ENCODE measurements around the gene POLR1A.

Gene POLR1A

DNA sequence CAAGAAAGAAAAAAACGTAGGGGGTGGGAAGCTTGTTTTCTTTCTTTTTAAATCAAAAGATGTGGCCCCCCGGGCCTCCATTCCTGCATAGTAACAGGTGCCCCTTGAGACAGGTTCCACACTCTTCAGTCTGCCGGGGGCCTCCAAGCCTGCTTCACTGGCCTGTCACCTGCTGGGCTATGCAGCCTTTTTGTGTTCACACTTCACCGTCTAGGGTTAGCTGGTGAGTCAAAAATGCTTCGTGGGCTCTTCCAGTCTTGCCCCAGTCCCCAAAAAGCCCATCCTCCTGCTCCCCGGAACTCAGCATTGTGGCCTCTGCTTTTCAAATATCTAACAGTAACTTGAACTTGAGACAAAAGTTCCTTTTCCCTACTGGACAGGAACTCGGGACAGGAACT, 67.9 kb downstream of the POLR1A start:
- DNase-seq (ENCODE audit: low spot score): no peak

GRCh38 chr2:86037141-86037794, 68.4 kb downstream of the POLR1A start:
- no peak for DNase-seq (ENCODE audit: low spot score)

DNA sequence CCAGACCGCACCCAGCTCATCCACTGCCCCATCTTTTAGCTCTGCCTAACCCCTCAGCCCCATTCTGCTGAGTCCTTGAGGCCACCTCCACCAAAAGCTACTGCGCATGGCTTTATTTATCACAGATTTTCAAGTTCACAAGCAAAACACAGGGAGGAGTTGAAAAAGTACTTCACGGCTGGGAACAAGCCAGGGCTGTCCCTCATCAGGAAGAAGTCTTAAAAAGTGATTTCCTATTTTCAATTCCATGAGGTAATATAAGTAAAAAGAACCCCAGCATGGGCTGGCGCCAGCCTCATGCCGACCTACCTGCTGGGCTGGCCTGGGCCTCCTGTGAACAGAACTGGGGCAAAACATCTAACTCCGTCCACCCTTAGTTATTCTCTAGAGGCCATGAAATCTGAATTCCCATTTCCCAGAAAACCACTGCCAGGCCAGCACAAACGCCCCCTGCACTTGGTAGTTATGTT, 69.0 kb downstream of the POLR1A start:
- DNase-seq (ENCODE audit: low spot score): no peak

DNA sequence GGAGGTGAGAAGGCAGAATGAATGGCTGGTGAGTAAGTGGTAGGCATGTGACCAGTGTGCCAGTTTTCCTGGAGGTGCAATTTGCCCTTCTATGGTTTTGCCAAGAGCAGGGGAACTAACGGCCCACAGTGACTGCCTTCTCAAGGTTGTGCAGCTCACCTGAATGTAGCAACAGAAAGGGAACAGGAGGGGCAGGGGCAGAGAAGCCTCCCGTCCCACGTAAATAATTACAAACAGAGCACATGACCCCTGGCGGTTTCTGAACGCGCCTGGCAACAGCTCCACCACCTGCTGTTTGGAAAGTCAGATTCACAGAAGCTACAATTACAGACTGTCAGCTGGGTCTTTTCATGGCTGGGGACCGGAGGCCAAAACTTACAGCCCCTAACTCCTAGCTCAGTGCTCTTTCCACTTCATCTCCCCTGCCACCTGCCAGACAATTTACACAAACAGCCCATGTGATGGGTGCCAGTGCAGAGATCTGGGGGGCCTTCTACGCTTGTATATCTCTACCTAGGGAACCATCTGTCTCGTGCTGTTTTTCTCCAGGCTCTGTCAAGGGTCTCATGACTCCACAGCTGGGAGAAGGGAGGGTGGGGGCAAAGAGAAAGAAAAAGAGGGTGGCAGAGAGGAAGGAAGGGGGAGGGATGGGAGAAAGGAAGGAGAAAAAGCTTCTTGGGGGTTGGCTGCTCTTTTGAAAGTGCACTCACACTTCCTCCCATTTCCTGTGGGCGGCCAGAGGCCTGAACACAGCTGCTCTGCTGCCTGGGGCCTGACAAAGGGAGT, 69.6 kb downstream of the POLR1A start:
- no peak for DNase-seq (ENCODE audit: low spot score)

DNA sequence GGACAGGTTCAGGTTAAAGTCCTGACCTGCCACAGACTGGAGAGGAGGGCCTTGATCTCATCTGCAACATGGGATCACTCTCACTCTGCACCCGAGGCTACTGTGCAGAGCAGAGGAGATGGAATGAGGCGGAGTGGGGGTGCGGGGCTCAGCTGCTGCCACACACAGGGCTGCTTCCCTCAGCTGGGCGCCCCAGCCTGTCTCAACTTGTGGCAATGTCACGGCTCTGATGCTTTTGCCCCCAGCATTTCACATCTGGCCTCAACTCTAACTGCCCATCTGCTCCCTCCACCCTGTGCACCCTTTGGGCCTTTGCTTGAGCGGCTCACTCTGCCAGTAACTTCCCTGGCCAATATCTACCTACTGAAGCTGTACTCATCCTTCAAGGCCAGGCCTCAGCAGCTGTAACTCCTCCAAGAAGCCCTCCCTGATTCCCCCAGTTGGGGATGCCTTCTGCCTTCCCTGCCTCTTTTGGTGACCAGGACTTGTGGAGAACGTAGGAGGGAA, 70.3 kb downstream of the POLR1A start:
- DNase-seq (ENCODE audit: low spot score): no peak

- DNase-seq (ENCODE audit: low spot score): no peak
Observed at GRCh38 chr2:86033751-86034692, 71.7 kb downstream of the POLR1A start.

GRCh38 chr2:86032861-86033595, 72.7 kb downstream of the POLR1A start:
- no peak for DNase-seq (ENCODE audit: low spot score)

DNA sequence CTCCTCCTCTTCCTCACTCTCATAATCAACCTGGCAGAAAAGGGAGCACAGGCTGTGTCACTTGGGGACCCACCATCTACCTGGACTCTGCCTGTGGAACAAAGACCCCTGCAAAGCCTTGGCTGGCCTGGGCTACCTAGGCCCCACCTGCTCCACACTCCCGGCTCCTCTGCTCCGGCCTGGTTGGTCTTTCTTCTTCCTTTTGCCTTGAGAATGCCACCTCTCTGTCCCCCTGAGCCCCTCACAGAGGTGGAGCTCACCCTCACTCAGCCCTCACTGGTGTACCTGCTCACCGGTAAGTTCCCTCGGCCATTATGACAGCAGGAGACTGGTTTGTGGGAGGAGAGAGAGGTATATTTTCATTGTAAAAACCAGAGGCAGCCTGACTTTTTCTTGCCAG, 74.1 kb downstream of the POLR1A start:
- no peak for DNase-seq (ENCODE audit: low spot score)

GRCh38 chr2:86031151-86031550, 74.5 kb downstream of the POLR1A start:
- DNase-seq (ENCODE audit: low spot score): no peak

DNA sequence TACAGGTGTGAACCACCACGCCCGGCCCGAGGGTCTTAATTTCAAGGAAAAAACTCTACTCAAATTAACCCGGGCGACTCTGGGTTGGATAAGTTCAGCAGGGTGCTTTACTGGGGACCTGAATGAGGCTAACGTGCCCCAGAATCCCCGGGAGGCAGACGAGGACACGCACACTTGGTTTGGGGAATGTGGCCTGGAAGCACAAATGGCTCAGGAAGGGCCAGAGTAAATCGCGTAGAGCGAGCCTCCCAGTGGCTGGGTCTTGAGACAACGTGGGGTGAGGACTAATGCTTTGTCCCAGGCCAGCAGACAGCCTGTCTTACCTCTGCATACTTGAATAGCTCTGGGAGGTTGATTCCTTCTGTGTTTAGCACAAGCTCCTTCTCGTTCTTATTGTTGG, 75.8 kb downstream of the POLR1A start:
- DNase-seq (ENCODE audit: low spot score): no peak

GRCh38 chr2:86028766-86029381, 76.8 kb downstream of the POLR1A start:
- DNase-seq (ENCODE audit: low spot score): no peak

DNA sequence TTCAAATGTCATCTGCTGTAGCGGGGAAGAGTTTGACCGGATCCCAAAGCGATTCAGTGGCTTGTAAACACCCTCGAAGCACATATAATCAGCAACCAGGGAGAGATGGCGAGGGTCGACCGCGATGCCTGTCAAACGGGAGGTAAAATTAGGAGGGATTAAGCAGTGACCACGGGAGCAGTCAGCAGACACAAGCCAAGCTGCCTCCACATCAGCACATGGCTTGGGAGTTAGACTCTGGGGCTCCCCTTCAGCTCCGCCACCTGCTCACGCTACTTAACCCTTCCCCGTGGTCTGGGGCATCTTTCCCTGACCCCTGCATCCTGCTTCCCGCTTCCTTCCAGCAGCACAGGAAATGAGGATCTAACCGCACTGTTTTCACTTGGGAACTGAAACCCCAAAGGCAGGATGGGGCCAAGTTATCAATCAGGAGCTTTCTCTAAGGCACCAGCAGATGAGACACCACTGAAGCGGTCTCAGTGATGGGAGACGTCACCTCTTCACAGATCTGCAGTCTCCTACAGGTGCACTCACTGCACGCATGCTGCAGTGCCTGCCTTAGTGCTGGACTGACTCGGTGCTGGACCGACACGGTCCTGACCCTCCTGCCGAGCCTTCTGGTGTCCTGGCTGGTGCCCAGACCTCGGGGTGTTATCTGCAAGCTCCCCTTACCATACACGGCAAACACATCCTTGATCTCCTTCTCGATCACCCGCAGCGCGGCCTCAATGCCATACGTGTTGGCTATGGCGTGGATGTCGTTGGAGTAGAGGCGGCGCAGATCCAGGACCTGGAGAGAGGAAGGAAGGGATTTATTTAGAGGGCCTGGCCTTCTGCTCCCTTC, 77.5 kb downstream of the POLR1A start:
- DNase-seq (ENCODE audit: low spot score): no peak

- no peak for DNase-seq (ENCODE audit: low spot score)
Observed at GRCh38 chr2:86027196-86027921, 78.3 kb downstream of the POLR1A start.

DNA sequence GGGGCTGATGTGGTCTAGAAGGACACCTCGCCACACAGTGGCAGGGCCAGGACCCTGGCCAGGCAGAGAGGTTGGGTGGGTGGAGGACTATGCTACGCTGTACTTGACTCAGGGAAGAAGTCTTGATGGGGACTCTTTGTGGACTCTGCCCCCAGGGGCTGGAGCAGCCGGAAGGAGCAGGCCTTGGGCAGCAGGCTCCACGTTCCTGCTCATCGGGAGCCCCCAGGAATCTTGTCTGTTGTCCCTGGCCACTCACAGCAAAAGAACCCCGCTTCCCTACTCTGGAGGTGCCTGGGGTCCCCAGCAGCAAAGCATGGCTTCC, 79.0 kb downstream of the POLR1A start:
- no peak for DNase-seq (ENCODE audit: low spot score)

- no peak for DNase-seq (ENCODE audit: low spot score)
Observed at GRCh38 chr2:86025976-86026743, 79.5 kb downstream of the POLR1A start.

GRCh38 chr2:86025229-86025820, 80.4 kb downstream of the POLR1A start:
- DNase-seq (ENCODE audit: low spot score): no peak

DNA sequence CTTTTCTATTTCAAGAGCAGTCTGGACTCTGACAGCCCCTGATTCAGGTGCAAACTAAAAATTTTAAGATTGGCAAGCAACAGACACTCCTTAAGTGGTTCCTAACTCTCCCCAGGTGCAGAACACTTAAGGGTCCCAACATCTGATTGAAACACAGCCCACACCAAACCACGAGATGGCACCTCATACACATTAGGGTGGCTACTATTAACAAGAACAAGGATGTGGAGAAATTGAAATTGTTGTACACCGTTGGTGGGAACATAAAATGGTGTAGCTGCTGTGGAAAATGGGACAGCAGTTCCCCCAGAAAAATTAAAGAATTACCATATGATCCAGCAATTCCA, 82.3 kb downstream of the POLR1A start:
- DNase-seq (ENCODE audit: low spot score): no peak

GRCh38 chr2:86022661-86023365, 82.9 kb downstream of the POLR1A start:
- DNase-seq (ENCODE audit: low spot score): no peak

Measured in LoVo (cell line).